KMS-11 (cell line): ENCODE measurements around the gene ASCC3.

Source experiments
- H2AFZ ChIP-seq: fragments of 200-600 bp; sonication (generic); 2 replicates; pipeline ENCODE4 v1.6.1; 2016; ENCODE audit warnings: antibody characterized with exemption, mixed run types, low read depth
- H3K27ac ChIP-seq: fragments of 200-600 bp; sonication (generic); 2 replicates; pipeline ENCODE4 v1.6.1; 2016; ENCODE audit warnings: mild to moderate bottlenecking, mixed run types
- H3K27me3 ChIP-seq: fragments of 200-600 bp; sonication (generic); 2 replicates; pipeline ENCODE4 v1.6.1; 2017; ENCODE audit warnings: mild to moderate bottlenecking, low read depth, mixed run types, moderate library complexity; ENCODE audit not compliant: insufficient read depth
- H3K36me3 ChIP-seq: fragments of 200-600 bp; sonication (generic); 2 replicates; pipeline ENCODE4 v1.6.1; 2017; ENCODE audit warnings: mild to moderate bottlenecking, mixed run types; ENCODE audit not compliant: insufficient read depth
- H3K4me1 ChIP-seq: fragments of 200-600 bp; sonication (generic); 2 replicates; pipeline ENCODE4 v1.6.1; 2016; ENCODE audit warnings: mild to moderate bottlenecking, low read depth, mixed run types; ENCODE audit not compliant: poor library complexity, severe bottlenecking
- H3K4me2 ChIP-seq: fragments of 200-600 bp; sonication (generic); 2 replicates; pipeline ENCODE4 v1.7.0; 2016; ENCODE audit warnings: mild to moderate bottlenecking, mixed run types
- H3K4me3 ChIP-seq: fragments of 200-600 bp; sonication (generic); IDR thresholded peaks from 2 replicates; pipeline ENCODE4 v1.6.1; 2017; ENCODE audit warnings: low read depth, low read length, mixed read lengths; ENCODE audit not compliant: insufficient read depth
- H3K79me2 ChIP-seq: fragments of 200-600 bp; sonication (generic); 2 replicates; pipeline ENCODE4 v1.6.1; 2016; ENCODE audit warnings: low read depth, mixed run types; ENCODE audit not compliant: insufficient read depth
- H3K9ac ChIP-seq: fragments of 200-600 bp; sonication (generic); 2 replicates; pipeline ENCODE4 v1.6.1; 2016; ENCODE audit warnings: mild to moderate bottlenecking, mixed run types
- H4K20me1 ChIP-seq: fragments of 200-600 bp; sonication (generic); 2 replicates; pipeline ENCODE4 v1.6.1; 2016; ENCODE audit warnings: mild to moderate bottlenecking, mixed run types; ENCODE audit not compliant: insufficient read depth
- CTCF ChIP-seq: fragments of 200-600 bp; sonication (generic); conservative IDR thresholded peaks from 2 replicates; pipeline ENCODE4 v1.6.1; 2017; ENCODE audit warnings: low read depth, mild to moderate bottlenecking, antibody characterized with exemption, low read length, moderate library complexity, mixed read lengths

ASCC3 gene

GRCh38 chr6:100482698-100483097, 398.4 kb downstream of the ASCC3 start:
- no peak overlapping the region for H3K4me3 ChIP-seq
- no peaks in the 10 kb centered on the region for H3K36me3 ChIP-seq
- H3K4me2 ChIP-seq: 0 out of 2 replicates have a peak overlapping the region, but pooled peaks have one; percentile 16
- H3K79me2 ChIP-seq: no peaks in the 10 kb centered on the region
- no peaks in the 10 kb centered on the region for H3K27me3 ChIP-seq
- no peak overlapping the region for H2AFZ ChIP-seq
- no peak overlapping the region for H3K9ac ChIP-seq
- TF ChIP-seq CTCF: no peak
- H4K20me1 ChIP-seq: no peaks in the 10 kb centered on the region
- H3K27ac ChIP-seq: no peak overlapping the region; the same call in 1 of the 2 replicates
- H3K4me1 ChIP-seq: peaks cover 69% of the 10 kb centered on the region

- Histone ChIP-seq H3K9ac (no peak overlapping the region), H3K36me3 (no peaks in the 10 kb centered on the region), H3K4me3 (no peak overlapping the region), H3K27me3 (no peaks in the 10 kb centered on the region), H2AFZ (peak overlapping the region; percentile 82), H3K27ac (peak overlapping the region; percentile 35; the same call in 1 of the 2 replicates), H3K4me2 (peak overlapping the region; percentile 31; the same call in 1 of the 2 replicates), H3K79me2 (no peaks in the 10 kb centered on the region), H3K4me1 (peaks cover 57% of the 10 kb centered on the region), H4K20me1 (no peaks in the 10 kb centered on the region)
- peak; percentile 68 for TF ChIP-seq CTCF
Observed at GRCh38 chr6:100479179-100480035, 401.7 kb downstream of the ASCC3 start.

GRCh38 chr6:100475554-100476320, 405.4 kb downstream of the ASCC3 start:
- H3K9ac ChIP-seq: no peak overlapping the region
- H3K4me2 ChIP-seq: no peak overlapping the region; the same call in 1 of the 2 replicates
- H3K36me3 ChIP-seq: no peaks in the 10 kb centered on the region
- H3K27me3 ChIP-seq: no peaks in the 10 kb centered on the region
- peaks cover 67% of the 10 kb centered on the region for H3K4me1 ChIP-seq
- no peak overlapping the region for H3K4me3 ChIP-seq
- no peak overlapping the region for H3K27ac ChIP-seq
- H3K79me2 ChIP-seq: no peaks in the 10 kb centered on the region
- H2AFZ ChIP-seq: no peak overlapping the region; the same call in 1 of the 2 replicates
- TF ChIP-seq CTCF: no peak
- no peaks in the 10 kb centered on the region for H4K20me1 ChIP-seq

GRCh38 chr6:100473182-100473581, 407.9 kb downstream of the ASCC3 start:
- H3K4me1 ChIP-seq: peaks cover 52% of the 10 kb centered on the region
- no peaks in the 10 kb centered on the region for H3K79me2 ChIP-seq
- H3K27ac ChIP-seq: peak overlapping the region; percentile 75
- TF ChIP-seq CTCF: no peak
- H3K36me3 ChIP-seq: no peaks in the 10 kb centered on the region
- H2AFZ ChIP-seq: no peak overlapping the region
- no peak overlapping the region for H3K4me3 ChIP-seq
- peak overlapping the region; percentile 28 for H3K9ac ChIP-seq
- H4K20me1 ChIP-seq: no peaks in the 10 kb centered on the region
- H3K4me2 ChIP-seq: peak overlapping the region; percentile 76
- H3K27me3 ChIP-seq: no peaks in the 10 kb centered on the region
